HCT116 (cell line): ENCODE data around the gene TEAD1. TPM values are rescaled to one million over a fixed set of nuclear protein-coding genes. Genes with fewer than 3 reads are reported as not detected.

ENCODE experiments used
- ATAC-seq: fragments of 200-7000 bp; cut with Tn5 transposase; 2 replicates; pipeline ENCODE4 v1.9.1; 2020; ENCODE audit warnings: mild to moderate bottlenecking, moderate library complexity
- BruUV-seq: library from RNA; stranded (reverse); fragments of 400-500 nt; replicated peaks from 2 replicates; lab custom pipeline; 2021; lab: Mats Ljungman, UMichigan
- CTCF ChIA-PET: fragments of 300-600 bp; sonication (Branson Sonifier 250); formaldehyde crosslinking; loops from one replicate; lab custom pipeline; 2021; ENCODE audit warnings: antibody characterized with exemption; lab: Charles Lee
- POLR2A ChIA-PET: fragments of 300-600, 350-600 bp; sonication (Branson Sonifier 250); formaldehyde crosslinking; loops from one replicate; lab custom pipeline; 2021; ENCODE audit warnings: antibody characterized with exemption; lab: Charles Lee
- RAD21 ChIA-PET, 2 experiments: fragments of 300-600 bp; sonication (Branson Sonifier 250); formaldehyde crosslinking; loops; one replicate each; lab custom pipeline; 2023; ENCODE audit warnings: low total read pairs in 2 of 2; ENCODE audit not compliant: uncharacterized antibody in 2 of 2, unreplicated experiment in 2 of 2, low non-redundant PET in 1 of 2; lab: Charles Lee
- DNase-seq: peaks from one replicate; pipeline ENCODE4 v3.0.0-alpha.2; 2010; ENCODE audit warnings: low read depth, low spot score
- H2AFZ ChIP-seq: fragments of 200-600 bp; shearing (Covaris generic), sonication (generic); 2 replicates; pipeline ENCODE4 v1.6.1; 2017; ENCODE audit warnings: low read depth, mixed run types, mixed read lengths, antibody characterized with exemption, low read length; ENCODE audit not compliant: poor library complexity, severe bottlenecking
- H3K27ac ChIP-seq: 2 replicates; pipeline ENCODE4 v1.5.1; 2012; ENCODE audit warnings: low read depth, low read length
- H3K27me3 ChIP-seq: fragments of 200-600 bp; sonication (generic); 2 replicates; pipeline ENCODE4 v1.6.1; 2016; ENCODE audit warnings: mixed run types, low read length, mixed read lengths; ENCODE audit not compliant: insufficient read depth
- H3K36me3 ChIP-seq, 2 experiments: fragments of 200-500 bp in 1 of 2; fragments of 200-600 bp in 1 of 2; sonication (Bioruptor generic) in 1 of 2; sonication (generic) in 1 of 2; 2 replicates each; pipeline versions ENCODE4 v1.5.1 to v1.6.1; 2014 to 2016; ENCODE audit warnings: low read length in 2 of 2, inconsistent platforms in 1 of 2, mixed read lengths in 1 of 2, mixed run types in 1 of 2; ENCODE audit not compliant: insufficient read depth in 2 of 2, control insufficient read depth in 1 of 2
- H3K4me1 ChIP-seq, 2 experiments: fragments of 200-600 bp in 1 of 2; sonication (generic) in 1 of 2; 2 replicates each; pipeline versions ENCODE4 v1.5.1 to v1.6.1; 2012 to 2017; ENCODE audit warnings: low read length in 2 of 2, inconsistent platforms in 1 of 2, mild to moderate bottlenecking in 1 of 2, mixed read lengths in 1 of 2, mixed run types in 1 of 2, moderate library complexity in 1 of 2; ENCODE audit not compliant: insufficient read depth in 2 of 2, control insufficient read depth in 1 of 2
- H3K4me2 ChIP-seq: fragments of 200-600 bp; sonication (generic); 2 replicates; pipeline ENCODE4 v1.6.1; 2017; ENCODE audit warnings: mixed run types, low read length, mixed read lengths
- H3K4me3 ChIP-seq, 2 experiments: fragments of 200-600 bp in 1 of 2; sonication (generic) in 1 of 2; replicated peaks in 1 of 2; 2 replicates each; pipeline ENCODE4 v1.5.1; 2011 to 2016; ENCODE audit warnings: low read length in 2 of 2, control low read depth in 1 of 2, low read depth in 1 of 2, mild to moderate bottlenecking in 1 of 2, mixed read lengths in 1 of 2, mixed run types in 1 of 2
- H3K79me2 ChIP-seq: fragments of 200-600 bp; sonication (generic); 2 replicates; pipeline ENCODE4 v1.6.1; 2017; ENCODE audit warnings: mild to moderate bottlenecking, mixed run types, low read length, moderate library complexity, mixed read lengths; ENCODE audit not compliant: insufficient read depth
- H3K9ac ChIP-seq: fragments of 200-600 bp; sonication (generic); 2 replicates; pipeline ENCODE4 v1.6.1; 2016; ENCODE audit warnings: low read length, mixed read lengths
- H3K9me2 ChIP-seq: fragments of 200-600 bp; sonication (generic), shearing (Covaris generic); 2 replicates; pipeline ENCODE4 v1.6.1; 2017; ENCODE audit warnings: mixed run types, mild to moderate bottlenecking, moderate library complexity; ENCODE audit not compliant: insufficient read depth
- H3K9me3 ChIP-seq, 2 experiments: fragments of 200-500 bp in 1 of 2; fragments of 200-600 bp in 1 of 2; sonication (Bioruptor generic) in 1 of 2; sonication (generic) in 1 of 2; 2 replicates each; pipeline ENCODE4 v1.6.1; 2014 to 2017; ENCODE audit warnings: low read length in 2 of 2, mixed read lengths in 2 of 2, inconsistent platforms in 1 of 2, low read depth in 1 of 2, mild to moderate bottlenecking in 1 of 2, mixed run types in 1 of 2, moderate library complexity in 1 of 2; ENCODE audit not compliant: control insufficient read depth in 1 of 2, insufficient read depth in 1 of 2
- H4K20me1 ChIP-seq: fragments of 200-600 bp; sonication (generic), shearing (Covaris generic); 2 replicates; pipeline ENCODE4 v1.6.1; 2017; ENCODE audit warnings: mixed run types, mild to moderate bottlenecking, moderate library complexity; ENCODE audit not compliant: insufficient read depth
- CBX3 ChIP-seq: IDR thresholded peaks from 2 replicates; pipeline ENCODE4 v1.6.1; 2012; ENCODE audit warnings: low read depth
- CTCF ChIP-seq, 3 experiments: fragments of 200-600 bp in 1 of 3; sonication (generic) in 1 of 3; IDR thresholded peaks in 2 of 3; conservative IDR thresholded peaks in 1 of 3; 2 replicates each; pipeline ENCODE4 v1.5.1; 2012 to 2017; ENCODE audit warnings: low read depth in 2 of 3, low read length in 2 of 3, antibody characterized with exemption in 1 of 3, borderline replicate concordance in 1 of 3, control low read depth in 1 of 3, mild to moderate bottlenecking in 1 of 3, mixed read lengths in 1 of 3, mixed run types in 1 of 3, moderate library complexity in 1 of 3; ENCODE audit not compliant: insufficient read depth in 1 of 3
- MAX ChIP-seq: IDR thresholded peaks from 2 replicates; pipeline ENCODE4 v1.6.1; 2012
- POLR2A ChIP-seq: IDR thresholded peaks from 2 replicates; pipeline ENCODE4 v1.7.0; 2011; ENCODE audit warnings: borderline replicate concordance; ENCODE audit not compliant: insufficient read depth, insufficient read length; ENCODE audit errors: extremely low read depth
- REST ChIP-seq: IDR thresholded peaks from 2 replicates; pipeline ENCODE4 v1.6.1; 2012; ENCODE audit warnings: low read depth
- SRF ChIP-seq: IDR thresholded peaks from 2 replicates; pipeline ENCODE4 v1.6.1; 2012; ENCODE audit warnings: low read depth
- YY1 ChIP-seq: IDR thresholded peaks from 2 replicates; pipeline ENCODE4 v1.6.1; 2011; ENCODE audit warnings: low read length, low read depth, moderate library complexity, mild to moderate bottlenecking; ENCODE audit not compliant: insufficient replicate concordance; ENCODE audit errors: extremely low read depth
- ZFX ChIP-seq: fragments of 450-650 bp; IDR thresholded peaks from 2 replicates; pipeline ENCODE4 v1.6.1; 2017
- ZNF274 ChIP-seq: fragments of 200-500 bp; sonication (Bioruptor generic); IDR thresholded peaks from 2 replicates; pipeline ENCODE4 v1.6.1; 2014; ENCODE audit warnings: mild to moderate bottlenecking, low read depth, low read length, inconsistent platforms
- intact Hi-C: fragments of 100-400 bp; cut with micrococcal nuclease; formaldehyde crosslinking; loops from 2 replicates; pipeline ENCODE4 v1.10.0; 2022
- total RNA-seq: library from RNA; stranded (reverse); gene quantifications from one replicate; pipeline ENCODE4 v1.2.1, GENCODE V29; 2021; ENCODE audit not compliant: unreplicated experiment

TEAD1 gene
- total RNA-seq, 1 experiment from 2014 or later: 103 TPM

- no peak for DNase-seq
- H3K4me1 ChIP-seq: peaks cover 27 to 44% of the 10 kb centered on the region in 2 experiments
- no peaks in the 10 kb centered on the region for H4K20me1 ChIP-seq
- H2AFZ ChIP-seq: no peak overlapping the region
- peak overlapping the region; percentile 75 for H3K9ac ChIP-seq
- ChIA-PET RAD21 (no interaction called here), POLR2A (interaction anchor here (1.4 kb wide), 1 partner anchor 587 kb away, joined by 4 read pairs; no protein-coding TSS in a partner anchor), CTCF (no interaction called here)
- no peaks in the 10 kb centered on the region for H3K9me3 ChIP-seq
- peak; percentile 55 for ATAC-seq
- H3K79me2 ChIP-seq: peaks cover 45% of the 10 kb centered on the region
- H3K27ac ChIP-seq: peak overlapping the region; percentile 71
- intact Hi-C loops: loop anchor here (1.0 to 5.0 kb wide), 3 partner anchors 50 to 262 kb away; no protein-coding TSS in a partner anchor
- no peaks in the 10 kb centered on the region for H3K27me3 ChIP-seq
- no TSS peak for BruUV-seq
- H3K9me2 ChIP-seq: no peaks in the 10 kb centered on the region
- peak overlapping the region; percentile 84 for H3K4me2 ChIP-seq
- no peak for TF ChIP-seq CTCF (IDR thresholded peaks at IDR 0.05 in 2 of 3, conservative IDR thresholded peaks at IDR 0.05 in 1 of 3; ENCODE audit: borderline replicate concordance in 1 of 3, insufficient read depth in 1 of 3, low read depth in 2 of 3, low read length in 2 of 3)
- TF ChIP-seq SRF: no peak
- peak; percentile 51; the same call in 1 of the 2 replicates for TF ChIP-seq ZFX
- no peaks in the 10 kb centered on the region for H3K36me3 ChIP-seq
- H3K4me3 ChIP-seq: peak overlapping the region; percentile 68 to 69
Observed at GRCh38 chr11:12674571-12674935, 332 bp downstream of the TEAD1 start.

- Histone ChIP-seq H3K4me3 (peak overlapping the region; percentile 68 to 69), H3K9me2 (no peaks in the 10 kb centered on the region), H3K4me1 (peaks cover 27 to 45% of the 10 kb centered on the region in 2 experiments), H3K36me3 (no peaks in the 10 kb centered on the region), H2AFZ (no peak overlapping the region), H3K79me2 (peaks cover 51% of the 10 kb centered on the region), H4K20me1 (no peaks in the 10 kb centered on the region), H3K27ac (peak overlapping the region; percentile 71), H3K9ac (peak overlapping the region; percentile 75), H3K27me3 (no peaks in the 10 kb centered on the region), H3K4me2 (peak overlapping the region; percentile 84), H3K9me3 (no peaks in the 10 kb centered on the region)
- ATAC-seq (peak; percentile 16), DNase-seq (no peak)
- intact Hi-C loops: loop anchor here (1.0 to 5.0 kb wide), 4 partner anchors 49 to 263 kb away; no protein-coding TSS in a partner anchor
- BruUV-seq: no TSS peak
- CTCF ChIA-PET: no interaction called here
- RAD21 ChIA-PET: no interaction called here
- POLR2A ChIA-PET: no interaction called here
- TF ChIP-seq REST (no peak), MAX (no peak), YY1 (no peak), CTCF (IDR thresholded peaks at IDR 0.05 in 2 of 3, conservative IDR thresholded peaks at IDR 0.05 in 1 of 3; ENCODE audit: borderline replicate concordance in 1 of 3, insufficient read depth in 1 of 3, low read depth in 2 of 3, low read length in 2 of 3) (no peak), ZNF274 (no peak), POLR2A (no peak), CBX3 (no peak)
Observed at GRCh38 chr11:12674936-12675696, 895 bp downstream of the TEAD1 start.
